ENCODE data around the gene TBC1D14.

TBC1D14 gene, protein sequence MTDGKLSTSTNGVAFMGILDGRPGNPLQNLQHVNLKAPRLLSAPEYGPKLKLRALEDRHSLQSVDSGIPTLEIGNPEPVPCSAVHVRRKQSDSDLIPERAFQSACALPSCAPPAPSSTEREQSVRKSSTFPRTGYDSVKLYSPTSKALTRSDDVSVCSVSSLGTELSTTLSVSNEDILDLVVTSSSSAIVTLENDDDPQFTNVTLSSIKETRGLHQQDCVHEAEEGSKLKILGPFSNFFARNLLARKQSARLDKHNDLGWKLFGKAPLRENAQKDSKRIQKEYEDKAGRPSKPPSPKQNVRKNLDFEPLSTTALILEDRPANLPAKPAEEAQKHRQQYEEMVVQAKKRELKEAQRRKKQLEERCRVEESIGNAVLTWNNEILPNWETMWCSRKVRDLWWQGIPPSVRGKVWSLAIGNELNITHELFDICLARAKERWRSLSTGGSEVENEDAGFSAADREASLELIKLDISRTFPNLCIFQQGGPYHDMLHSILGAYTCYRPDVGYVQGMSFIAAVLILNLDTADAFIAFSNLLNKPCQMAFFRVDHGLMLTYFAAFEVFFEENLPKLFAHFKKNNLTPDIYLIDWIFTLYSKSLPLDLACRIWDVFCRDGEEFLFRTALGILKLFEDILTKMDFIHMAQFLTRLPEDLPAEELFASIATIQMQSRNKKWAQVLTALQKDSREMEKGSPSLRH

GRCh38 chr4:6909113-6909969 is at the start of gene TBC1D14:
Gene TBC1D14 (plus strand): TSS chr4:6909826. CDS start chr4:6923390, 13,564 bp downstream.
- DNase-seq (ENCODE audit: low spot score): peak; percentile 96

DNA sequence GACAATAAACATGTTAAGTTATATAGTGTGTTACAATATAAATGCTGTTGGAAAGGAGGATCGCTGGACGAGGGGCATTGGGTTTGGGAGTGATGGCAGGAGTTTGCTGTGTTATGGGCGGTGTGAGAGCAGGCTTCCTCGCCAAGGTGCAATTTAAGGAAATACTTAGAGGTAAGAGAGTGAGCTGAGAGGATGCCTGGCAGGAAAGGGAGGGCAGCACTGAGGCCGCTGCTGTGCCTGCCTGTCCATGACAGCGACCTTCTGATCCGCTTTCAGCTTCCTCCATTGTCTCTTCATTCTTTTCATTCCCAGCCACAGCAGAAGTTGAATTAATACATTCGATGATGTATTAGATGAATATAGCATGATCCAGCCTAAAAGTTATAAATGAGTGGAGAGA is 41.2 kb upstream of the TBC1D14 start:
- no peak for DNase-seq (ENCODE audit: low spot score)

GRCh38 chr4:6869944-6870343 is 39.7 kb upstream of the TBC1D14 start:
- DNase-seq (ENCODE audit: low spot score): no peak

DNA sequence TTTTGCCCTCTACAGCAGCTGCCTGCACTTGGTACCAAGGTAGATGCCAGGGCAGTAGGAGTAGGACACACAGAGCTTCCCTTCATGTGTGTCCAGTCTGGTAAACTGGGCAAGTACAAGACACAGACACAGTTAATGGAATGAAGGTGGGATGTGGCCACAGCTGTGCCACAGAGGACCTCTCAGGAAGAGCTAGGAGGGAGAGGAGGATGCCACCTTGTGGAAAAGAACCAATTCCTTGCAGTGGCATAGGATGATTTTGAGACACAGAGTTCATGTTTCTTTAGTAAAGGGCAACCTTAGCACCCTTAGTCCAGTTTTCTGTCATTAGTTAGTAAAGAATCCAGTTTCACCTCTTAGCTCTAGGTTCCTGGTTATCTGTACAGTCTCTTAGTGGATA is 36.3 kb upstream of the TBC1D14 start:
- no peak for DNase-seq (ENCODE audit: low spot score)

- DNase-seq (ENCODE audit: low spot score): peak; percentile 48
These were observed 35.7 kb upstream of the TBC1D14 start for GRCh38 chr4:6873792-6874461.

DNA sequence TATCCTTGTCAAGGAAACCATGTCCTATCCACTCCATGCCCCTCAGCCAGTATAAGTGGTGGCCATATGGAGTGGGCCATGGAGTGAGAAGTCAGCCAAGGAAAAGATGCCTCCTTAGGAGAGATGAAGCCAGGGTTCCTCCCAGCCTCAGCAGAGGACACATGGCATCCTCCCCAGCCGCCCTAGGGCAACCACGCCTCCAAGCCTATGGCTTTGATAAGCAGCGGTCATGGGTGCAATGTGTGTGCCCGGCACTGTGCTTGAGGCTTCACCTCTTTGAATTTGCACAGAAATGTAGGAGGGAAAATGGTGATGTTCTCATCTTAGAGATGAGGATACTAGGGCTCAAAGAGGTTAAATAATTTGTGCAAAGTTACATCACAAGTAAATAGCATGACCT is 34.6 kb upstream of the TBC1D14 start:
- no peak for DNase-seq (ENCODE audit: low spot score)

GRCh38 chr4:6875431-6875831 is 34.2 kb upstream of the TBC1D14 start:
- DNase-seq (ENCODE audit: low spot score): no peak

- no peak for DNase-seq (ENCODE audit: low spot score)
These were observed 33.2 kb upstream of the TBC1D14 start for GRCh38 chr4:6876440-6876839.

DNA sequence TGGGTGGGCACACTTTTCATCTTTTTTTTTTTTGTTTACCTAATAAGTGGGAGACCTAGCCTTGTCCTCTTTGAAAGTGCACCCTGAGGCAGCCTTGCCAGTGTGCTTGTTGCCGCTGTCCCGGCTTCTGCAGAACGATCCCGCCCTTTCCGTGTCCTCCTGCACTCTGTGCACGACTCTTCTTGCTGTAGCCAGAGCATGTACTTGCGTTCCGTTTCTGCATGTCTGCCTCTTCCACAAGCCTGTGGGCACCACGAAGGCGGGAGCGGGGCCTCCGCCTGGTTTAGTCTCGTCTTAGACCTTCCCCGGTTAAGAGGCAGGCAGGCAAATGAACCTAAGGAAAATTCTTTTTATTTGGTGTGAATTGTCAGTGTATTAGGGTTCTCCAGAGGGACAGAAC is 32.6 kb upstream of the TBC1D14 start:
- no peak for DNase-seq (ENCODE audit: low spot score)

GRCh38 chr4:6878451-6879059 is 31.1 kb upstream of the TBC1D14 start:
- DNase-seq (ENCODE audit: low spot score): no peak

DNA sequence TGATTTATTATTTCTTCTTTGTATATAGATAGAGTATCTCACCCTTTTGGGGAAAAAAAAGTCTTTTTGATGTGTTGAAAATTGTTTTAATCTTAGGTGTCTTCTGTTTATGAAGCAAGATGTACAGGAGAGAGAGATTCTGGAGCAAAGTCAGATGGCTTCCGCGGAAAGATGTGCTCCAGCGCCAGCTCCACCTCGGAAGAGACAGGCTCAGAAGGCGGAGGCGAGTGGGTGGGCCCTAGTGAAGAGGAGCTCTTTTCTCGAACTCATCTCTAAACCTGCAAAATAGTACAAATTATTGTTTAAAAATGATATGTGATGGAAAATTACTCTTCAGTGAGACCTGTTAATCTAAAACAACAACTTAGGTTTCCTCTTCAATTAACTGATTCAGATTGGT is 28.9 kb upstream of the TBC1D14 start:
- no peak for DNase-seq (ENCODE audit: low spot score)

- DNase-seq (ENCODE audit: low spot score): no peak
These were observed 27.7 kb upstream of the TBC1D14 start for GRCh38 chr4:6881908-6882307.

GRCh38 chr4:6884341-6884870 is 25.2 kb upstream of the TBC1D14 start:
- no peak for DNase-seq (ENCODE audit: low spot score)

DNA sequence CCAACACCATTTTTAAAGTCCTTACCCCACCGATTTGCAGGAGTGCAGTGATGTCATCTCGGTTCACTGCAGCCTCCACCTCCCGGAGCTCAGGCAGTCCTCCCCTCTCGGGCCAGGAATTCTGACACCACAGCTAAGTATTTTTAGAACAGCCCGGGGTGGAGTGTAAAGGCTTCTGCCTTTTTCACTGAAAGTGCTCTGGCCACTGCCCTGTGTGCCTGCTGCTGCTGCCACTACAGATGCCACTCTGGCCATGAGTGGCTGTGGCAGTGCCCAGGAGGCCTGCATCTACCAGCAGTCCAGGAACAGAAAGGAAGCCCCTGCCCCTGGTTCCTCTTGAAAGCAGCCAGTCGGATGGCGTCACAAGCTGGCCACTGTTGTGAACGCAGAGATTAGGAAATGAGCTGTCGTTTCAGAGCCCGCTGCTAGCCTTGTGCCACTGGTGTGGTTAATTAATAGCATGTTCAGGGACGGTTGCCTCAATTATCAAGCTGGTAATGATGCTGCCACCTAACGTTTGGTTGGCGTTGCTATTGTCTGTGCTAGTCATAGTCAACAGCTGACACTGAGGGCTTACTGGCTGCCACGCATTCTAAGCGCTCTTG is 23.6 kb upstream of the TBC1D14 start:
- DNase-seq (ENCODE audit: low spot score): peak; percentile 78

GRCh38 chr4:6886886-6887285 is 22.7 kb upstream of the TBC1D14 start:
- no peak for DNase-seq (ENCODE audit: low spot score)

DNA sequence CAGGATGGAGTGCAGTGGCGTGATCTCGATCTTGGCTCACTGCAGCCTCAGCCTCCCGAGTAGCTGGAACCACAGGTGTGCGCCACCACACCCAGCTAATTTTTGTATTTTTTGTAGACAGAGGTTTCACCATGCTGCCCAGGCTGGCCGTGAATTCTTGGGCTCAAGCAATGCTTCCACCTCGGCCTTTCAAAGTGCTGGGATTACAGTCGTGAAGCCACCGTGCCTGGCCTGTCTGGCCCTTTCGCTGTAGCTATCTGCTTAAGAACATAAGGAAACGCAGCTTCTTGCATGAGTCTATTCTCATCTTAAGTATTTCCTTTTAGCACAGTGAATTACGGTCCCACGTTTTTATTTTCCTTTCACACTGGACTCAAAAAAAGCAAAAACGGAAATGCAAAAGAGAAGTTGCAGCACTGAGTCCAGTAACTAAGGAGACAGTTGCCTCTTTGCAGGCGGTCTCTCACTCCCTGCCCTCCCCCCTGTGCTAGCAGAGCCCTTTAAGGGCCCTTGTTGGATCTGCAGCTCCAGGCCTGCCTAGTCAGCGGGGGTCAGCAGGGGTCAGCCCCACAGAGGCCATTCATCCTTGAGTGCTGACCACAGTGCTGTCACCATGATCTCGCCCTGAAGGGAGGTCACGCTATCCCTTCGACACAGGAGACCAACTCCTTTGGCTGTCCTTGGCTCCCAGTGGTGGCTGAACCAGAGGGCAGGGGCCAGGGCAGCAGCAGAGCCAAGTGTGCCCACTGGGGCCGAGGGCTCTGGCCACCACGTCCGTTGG is 21.8 kb upstream of the TBC1D14 start:
- DNase-seq (ENCODE audit: low spot score): peak; percentile 75

DNA sequence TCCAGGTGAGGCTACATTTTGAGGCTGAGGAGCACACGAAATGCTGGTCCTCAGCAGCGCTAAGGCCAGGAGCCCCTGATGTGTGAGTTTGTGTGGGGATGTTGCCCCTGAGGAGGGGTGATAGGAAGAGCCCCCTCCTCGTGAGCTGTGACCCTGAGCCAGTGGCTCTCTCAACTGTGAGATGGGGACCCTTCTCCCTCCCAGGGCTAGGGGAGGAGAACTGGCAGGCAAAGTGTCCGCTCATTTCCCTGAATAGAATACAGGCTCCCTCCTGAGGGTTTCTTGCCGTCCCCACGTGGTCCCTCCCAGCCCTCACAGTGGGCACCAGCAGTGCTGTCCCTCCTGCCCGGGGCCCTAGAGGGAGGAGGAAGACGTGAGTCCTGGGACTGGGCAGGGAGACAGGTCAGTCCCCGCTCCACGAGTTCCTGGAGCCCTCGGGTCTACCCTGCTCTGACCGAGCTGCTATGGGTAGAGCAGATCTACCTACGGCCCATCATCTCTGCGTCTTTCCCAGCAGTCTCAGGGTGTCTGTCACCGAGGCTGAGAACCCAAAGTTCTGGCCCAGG is 21.0 kb upstream of the TBC1D14 start:
- no peak for DNase-seq (ENCODE audit: low spot score)

- no peak for DNase-seq (ENCODE audit: low spot score)
These were observed 20.4 kb upstream of the TBC1D14 start for GRCh38 chr4:6889101-6889735.

GRCh38 chr4:6889736-6890324 is 19.8 kb upstream of the TBC1D14 start:
- DNase-seq (ENCODE audit: low spot score): no peak

Measured in hepatic stellate cell (primary cell).